Measurements from ENCODE around the gene GCK.

GRCh38 chr7:44225566-44226395 is 36.5 kb upstream of the GCK start:
- no peak for TF ChIP-seq POLR2AphosphoS5 (IDR thresholded peaks at IDR 0.05)
- TF ChIP-seq EP300 (IDR thresholded peaks at IDR 0.05), result no peak
- no peak for TF ChIP-seq CTCF (IDR thresholded peaks at IDR 0.05)

Data from sigmoid colon (tissue), 4 donors.